Activated CD8-positive, alpha-beta memory T cell treated with anti-CD3 and anti-CD28 coated beads, Interleukin-2, amount 50 U/mL, for 1 hour (primary cell): Measurements from ENCODE around the gene AP5Z1.

Experiments used
- DNase-seq: peaks from one replicate; pipeline ENCODE4 v3.0.0-alpha.2; 2020; ENCODE audit errors: extremely low read depth

The AP5Z1 gene

GRCh38 chr7:4840079-4840501, 64.7 kb downstream of the AP5Z1 start:
- no peak for DNase-seq
